Esophagus muscularis mucosa (tissue), 3 donors: Measurements from ENCODE around the gene TTC7B.
A peak's percentile ranks its signal among the peaks of the same experiment; 100 is the strongest.

Source experiments
- POLR2AphosphoS5 ChIP-seq, 2 donors: sonication (generic); formaldehyde crosslinking; IDR thresholded peaks; one replicate each; pipeline ENCODE4 v1.6.1; 2017; ENCODE audit warnings: antibody characterized with exemption in 2 of 2
- TF ChIP-seq, protein P1 (sequence below), 3 experiments: fragments of 200-600 bp in 2 of 3; fragments of 450-650 bp in 1 of 3; sonication (generic) in 2 of 3; IDR thresholded peaks; one replicate each; pipeline ENCODE4 v1.5.1; 2017 to 2019; ENCODE audit warnings: antibody characterized with exemption in 3 of 3, mild to moderate bottlenecking in 2 of 3, moderate library complexity in 1 of 3

DNA sequence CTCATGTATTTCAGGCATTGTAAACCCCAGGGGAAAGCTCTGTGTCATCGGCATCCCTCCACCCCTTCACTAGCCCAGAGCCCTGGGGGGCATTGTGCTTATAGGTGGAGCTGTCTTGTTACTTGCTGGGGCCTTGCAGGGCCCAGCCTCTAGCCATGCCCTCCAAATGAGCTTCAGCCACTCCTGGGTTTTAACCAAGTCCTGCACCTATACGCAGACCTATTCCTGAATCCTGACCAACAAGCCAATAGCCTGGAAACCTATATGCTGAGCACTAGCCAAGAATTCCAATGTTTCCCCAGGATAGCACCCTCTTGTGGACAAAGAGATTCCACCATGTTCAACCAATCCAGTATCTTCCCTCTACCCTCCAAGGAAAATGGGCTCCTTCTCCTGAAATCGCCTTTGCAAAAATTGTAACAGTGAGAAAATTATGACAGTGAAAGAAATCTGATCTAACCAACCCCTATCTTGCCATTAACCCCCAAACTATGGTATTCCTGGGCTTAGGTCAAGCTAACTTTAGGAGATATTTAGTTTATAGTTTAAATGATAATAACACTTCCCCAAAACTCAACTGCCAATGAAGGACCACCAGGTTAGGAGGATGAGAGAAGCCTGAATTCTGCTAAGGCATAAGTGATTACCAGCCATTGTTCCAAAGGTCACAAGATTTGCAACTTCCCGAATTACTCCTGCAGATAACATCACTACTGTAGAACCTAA, 55.5 kb downstream of the TTC7B start:
- no peak for TF ChIP-seq POLR2AphosphoS5 (IDR thresholded peaks at IDR 0.05)
- TF ChIP-seq, protein P1, sequence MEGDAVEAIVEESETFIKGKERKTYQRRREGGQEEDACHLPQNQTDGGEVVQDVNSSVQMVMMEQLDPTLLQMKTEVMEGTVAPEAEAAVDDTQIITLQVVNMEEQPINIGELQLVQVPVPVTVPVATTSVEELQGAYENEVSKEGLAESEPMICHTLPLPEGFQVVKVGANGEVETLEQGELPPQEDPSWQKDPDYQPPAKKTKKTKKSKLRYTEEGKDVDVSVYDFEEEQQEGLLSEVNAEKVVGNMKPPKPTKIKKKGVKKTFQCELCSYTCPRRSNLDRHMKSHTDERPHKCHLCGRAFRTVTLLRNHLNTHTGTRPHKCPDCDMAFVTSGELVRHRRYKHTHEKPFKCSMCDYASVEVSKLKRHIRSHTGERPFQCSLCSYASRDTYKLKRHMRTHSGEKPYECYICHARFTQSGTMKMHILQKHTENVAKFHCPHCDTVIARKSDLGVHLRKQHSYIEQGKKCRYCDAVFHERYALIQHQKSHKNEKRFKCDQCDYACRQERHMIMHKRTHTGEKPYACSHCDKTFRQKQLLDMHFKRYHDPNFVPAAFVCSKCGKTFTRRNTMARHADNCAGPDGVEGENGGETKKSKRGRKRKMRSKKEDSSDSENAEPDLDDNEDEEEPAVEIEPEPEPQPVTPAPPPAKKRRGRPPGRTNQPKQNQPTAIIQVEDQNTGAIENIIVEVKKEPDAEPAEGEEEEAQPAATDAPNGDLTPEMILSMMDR (IDR thresholded peaks at IDR 0.05): peak; percentile 39 to 59 (median 41)
